NCI-H1436 (cell line): Measurements from ENCODE around the gene CNNM3.
"Not testable (repeated sequence)": the region's sequence is repeated elsewhere in the genome, so short reads cannot be mapped to it uniquely, and the experiment has no call there.

Source experiments
- DNase-seq: peaks from one replicate; lab custom pipeline; 2025; lab: John Stamatoyannopoulos, UW

Gene CNNM3

GRCh38 chr2:96799623-96799935 lies 16.5 kb upstream of the CNNM3 start:
- DNase-seq = no peak

- no peak for DNase-seq
Measured at GRCh38 chr2:96800061-96801004, 15.7 kb upstream of the CNNM3 start.

- DNase-seq = peak; percentile 59
Measured at GRCh38 chr2:96801005-96801785, 14.9 kb upstream of the CNNM3 start.

DNA sequence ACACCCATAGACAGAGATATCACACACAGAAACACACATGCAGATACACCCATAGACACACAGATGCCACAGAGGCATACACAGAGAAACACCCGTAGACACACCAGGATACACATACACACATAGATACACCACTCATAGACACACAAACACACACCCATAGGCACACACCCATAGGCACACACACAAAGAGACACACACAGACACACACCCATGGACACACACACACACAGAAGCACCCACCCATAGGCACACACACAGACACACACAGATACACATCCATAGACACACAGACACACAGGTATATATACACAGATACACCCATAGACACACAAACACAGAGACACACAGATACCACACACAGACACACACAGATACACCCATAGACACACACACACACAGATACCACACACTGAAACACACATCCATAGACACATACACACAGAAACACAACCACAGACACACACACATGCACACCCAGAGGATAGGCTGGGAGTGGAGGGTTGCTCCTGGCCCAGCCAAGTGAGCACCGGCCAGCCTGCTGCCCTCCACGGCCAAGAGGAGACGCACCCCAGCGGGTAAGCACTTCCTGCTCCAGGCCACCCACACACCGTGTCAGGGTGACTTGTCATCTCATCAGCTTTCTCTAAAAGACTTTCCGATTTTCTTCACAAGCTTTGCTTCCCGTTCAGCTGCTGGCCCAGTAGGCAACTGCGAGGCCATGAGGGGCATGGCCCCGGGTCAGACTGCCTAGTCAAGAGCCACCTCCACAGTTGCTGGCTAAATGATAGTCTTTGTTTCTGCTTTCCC lies 14.1 kb upstream of the CNNM3 start:
- no peak for DNase-seq

- no peak for DNase-seq
Measured at GRCh38 chr2:96802721-96803120, 13.3 kb upstream of the CNNM3 start.

DNA sequence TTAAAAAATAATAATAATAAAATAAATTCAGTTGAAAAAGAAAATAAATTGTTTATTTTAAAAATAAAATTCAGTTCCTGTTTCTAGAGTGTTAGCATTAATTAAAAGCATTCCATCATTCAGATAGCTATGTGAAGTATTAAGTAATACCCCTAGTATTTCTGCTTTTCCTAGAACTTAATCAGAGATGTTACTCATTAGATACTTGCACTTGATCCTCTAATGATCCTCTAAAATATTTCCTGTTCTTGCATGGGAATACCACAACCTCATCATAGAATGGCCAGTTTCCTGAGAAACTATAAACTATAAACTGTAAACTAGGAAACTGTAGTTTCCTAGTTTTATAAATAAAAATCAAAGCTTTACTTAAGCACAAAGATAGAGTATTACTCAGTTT lies 11.1 kb upstream of the CNNM3 start:
- DNase-seq = no peak

DNA sequence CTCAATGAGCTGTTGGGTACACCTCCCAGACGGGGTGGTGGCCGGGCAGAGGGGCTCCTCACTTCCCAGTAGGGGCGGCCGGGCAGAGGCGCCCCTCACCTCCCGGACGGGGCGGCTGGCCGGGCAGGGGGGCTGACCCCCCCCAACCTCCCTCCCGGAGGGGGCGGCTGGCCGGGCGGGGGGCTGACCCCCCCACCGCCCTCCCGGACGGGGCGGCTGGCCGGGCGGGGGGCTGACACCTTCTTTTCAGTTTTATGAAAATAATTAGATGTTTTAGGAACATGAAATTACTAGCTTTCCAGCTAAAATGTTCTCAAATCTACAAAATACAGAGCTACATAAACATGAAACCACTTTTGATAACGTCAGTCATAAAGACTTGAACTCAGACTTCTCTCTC lies 10.1 kb upstream of the CNNM3 start:
- not testable (repeated sequence) for DNase-seq

- DNase-seq = no peak
Measured at GRCh38 chr2:96806468-96807126, 9.5 kb upstream of the CNNM3 start.

DNA sequence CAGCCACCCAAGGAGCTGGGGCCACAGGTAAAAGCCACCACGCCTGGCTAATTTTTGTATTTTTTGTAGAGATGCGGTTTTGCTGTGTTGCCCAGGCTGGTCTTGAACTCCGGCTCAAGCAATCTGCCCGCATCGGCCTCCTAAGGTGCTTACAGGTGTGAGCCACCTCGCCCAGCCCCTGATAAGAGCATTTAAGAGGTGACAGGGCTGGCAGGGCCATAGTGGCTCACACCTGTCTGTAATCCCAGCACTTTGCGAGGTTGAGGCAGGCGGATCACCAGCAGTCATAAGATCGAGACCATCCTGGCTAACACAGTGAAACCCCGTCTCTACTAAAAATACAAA lies 9.0 kb upstream of the CNNM3 start:
- no peak for DNase-seq

- DNase-seq = no peak
Measured at GRCh38 chr2:96808176-96808837, 7.8 kb upstream of the CNNM3 start.

DNA sequence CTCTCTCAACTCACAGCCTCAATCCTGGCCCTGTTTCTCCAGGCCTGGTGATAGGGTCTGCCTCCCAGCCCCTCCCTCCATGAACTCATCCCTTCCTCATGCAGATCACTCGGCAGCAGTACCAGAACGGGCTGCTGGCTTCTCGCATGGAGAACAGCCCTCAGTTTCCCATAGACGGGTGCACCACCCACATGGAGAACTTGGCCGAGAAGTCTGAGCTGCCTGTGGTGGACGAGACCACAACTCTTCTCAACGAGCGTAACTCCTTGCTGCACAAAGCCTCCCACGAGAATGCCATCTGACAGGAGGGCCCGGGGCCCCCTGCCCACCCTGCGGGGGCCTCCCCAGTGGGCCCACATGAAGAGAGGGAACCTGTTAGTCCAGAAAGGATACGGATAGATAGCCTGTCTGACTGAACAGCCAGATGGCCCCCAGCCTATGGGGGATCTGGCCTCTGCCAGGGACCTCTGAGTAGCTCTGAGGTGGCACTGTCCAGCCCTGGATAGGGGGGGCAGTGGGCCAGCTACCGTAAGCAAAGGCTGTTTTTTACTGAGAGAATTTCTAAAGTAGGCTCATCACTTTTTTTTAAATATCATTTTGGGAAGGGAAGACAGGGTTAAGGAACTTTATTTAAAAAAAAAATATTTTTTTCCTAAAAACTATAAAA lies 6.7 kb upstream of the CNNM3 start:
- no peak for DNase-seq

DNA sequence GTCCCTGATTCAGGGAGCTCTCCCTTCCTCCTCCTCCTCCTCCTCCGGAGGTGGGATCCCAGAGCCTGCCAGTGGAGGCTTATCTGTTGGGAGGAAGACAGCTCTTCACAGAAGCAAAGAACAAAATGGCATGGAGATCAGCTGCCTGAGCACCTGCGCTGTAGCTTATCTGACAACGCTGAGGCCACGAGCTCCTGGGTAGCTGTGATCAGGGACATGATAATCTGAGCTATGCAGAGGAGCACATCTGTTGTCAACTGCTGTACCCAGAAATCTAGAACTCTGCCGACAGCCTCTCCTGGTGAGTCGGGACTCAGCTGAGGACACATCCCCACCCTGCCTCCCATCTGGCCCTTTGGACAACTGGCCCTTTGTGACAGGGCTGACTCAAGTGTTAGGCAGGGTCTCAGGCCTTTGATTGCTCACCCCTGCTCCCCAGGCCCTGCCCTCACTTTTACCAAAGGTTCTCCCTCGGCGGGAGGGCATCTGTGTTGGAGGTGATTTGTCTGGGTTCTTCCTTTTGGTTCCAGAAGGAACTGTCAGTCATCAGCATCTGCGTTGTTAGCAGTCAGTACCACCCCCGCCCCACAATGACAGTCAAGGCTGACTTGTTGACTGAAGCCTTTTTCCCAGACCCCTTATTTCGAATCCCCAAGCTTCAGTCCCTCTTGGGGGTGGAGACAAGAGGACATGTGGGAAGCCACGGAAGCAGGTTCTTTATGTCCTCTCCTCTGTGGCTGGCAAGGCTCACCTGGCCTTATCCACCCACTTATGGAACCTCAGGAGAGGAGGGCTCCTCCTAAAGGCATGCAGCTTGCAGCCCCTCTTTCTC lies 5.9 kb upstream of the CNNM3 start:
- DNase-seq = no peak

- DNase-seq = no peak
Measured at GRCh38 chr2:96810783-96811192, 5.3 kb upstream of the CNNM3 start.

DNA sequence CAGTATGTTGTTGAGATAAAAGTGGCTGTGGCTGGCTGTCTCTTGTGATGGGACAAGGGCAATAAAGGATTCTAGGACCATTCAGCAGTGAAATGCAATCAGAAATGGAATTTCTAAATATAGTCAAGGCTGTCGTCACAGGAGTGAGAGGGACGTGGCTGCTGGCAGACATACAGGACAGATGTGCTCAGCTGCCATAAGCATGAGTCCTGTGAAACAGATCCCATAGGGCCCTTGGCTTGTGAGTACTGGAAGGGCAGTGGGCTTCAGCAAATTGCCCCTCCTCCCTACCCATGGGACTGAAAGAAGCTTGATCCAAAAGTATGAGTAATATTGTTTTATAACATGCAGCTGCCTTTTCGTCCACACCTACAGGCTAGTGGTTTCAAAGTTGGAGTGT lies 4.2 kb upstream of the CNNM3 start:
- no peak for DNase-seq

DNA sequence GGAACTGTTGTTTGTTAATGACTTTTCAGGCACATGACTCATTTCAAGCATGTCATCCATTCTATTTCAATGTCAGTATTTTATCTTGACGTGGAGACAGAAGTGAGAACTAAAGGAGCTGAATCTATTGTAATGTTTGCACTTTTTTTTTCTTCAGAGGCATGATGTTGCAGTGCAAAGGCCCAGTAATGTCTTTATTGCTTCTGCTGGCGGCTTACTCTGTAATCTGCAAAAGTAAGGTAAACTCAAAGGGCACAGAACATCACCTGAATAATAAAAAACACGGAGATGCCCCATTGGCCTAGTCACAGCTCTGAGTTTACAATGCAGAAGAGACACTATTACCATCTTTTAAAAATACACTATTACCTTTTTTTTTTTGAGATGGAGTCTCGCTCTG lies 2.4 kb upstream of the CNNM3 start:
- no peak for DNase-seq

DNA sequence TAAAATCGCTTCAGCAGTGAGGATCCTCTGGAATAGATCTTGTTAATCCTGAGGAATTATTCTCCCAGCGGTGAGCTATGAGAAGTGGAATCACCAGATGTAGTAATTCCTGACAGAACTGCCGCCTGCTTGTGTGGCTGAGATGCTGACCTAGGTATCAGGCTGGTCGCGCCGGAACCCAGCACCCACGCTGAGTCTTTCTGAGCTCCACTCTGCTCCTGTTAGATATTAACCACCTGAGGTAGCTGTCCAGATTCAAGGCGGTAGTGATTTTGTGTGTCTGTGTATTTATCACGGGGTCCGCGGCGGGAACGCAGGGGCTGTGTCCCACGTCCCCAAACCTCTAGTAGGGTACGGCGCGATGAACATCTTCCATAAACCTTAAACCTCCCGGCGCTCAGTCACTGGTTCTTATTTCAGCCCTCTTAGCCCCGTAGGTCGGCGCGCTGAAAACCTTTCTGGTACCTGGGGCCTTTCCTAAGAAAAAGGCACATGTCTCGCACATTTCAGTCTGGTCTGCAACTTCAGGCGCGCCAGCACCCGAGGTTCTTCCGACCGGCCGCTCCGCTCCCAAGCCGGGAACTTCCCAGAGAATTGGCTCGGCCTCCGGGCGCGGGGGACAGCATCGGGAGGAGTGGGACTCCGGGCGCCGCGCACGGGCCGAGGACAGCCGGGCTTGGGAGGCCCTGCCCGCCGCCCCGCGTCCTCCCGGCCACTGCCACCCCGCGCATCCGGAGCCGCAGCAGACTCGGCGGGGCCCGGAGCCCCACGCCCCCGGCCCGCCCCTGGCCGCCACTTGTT lies 542 bp upstream of the CNNM3 start:
- DNase-seq = no peak

DNA sequence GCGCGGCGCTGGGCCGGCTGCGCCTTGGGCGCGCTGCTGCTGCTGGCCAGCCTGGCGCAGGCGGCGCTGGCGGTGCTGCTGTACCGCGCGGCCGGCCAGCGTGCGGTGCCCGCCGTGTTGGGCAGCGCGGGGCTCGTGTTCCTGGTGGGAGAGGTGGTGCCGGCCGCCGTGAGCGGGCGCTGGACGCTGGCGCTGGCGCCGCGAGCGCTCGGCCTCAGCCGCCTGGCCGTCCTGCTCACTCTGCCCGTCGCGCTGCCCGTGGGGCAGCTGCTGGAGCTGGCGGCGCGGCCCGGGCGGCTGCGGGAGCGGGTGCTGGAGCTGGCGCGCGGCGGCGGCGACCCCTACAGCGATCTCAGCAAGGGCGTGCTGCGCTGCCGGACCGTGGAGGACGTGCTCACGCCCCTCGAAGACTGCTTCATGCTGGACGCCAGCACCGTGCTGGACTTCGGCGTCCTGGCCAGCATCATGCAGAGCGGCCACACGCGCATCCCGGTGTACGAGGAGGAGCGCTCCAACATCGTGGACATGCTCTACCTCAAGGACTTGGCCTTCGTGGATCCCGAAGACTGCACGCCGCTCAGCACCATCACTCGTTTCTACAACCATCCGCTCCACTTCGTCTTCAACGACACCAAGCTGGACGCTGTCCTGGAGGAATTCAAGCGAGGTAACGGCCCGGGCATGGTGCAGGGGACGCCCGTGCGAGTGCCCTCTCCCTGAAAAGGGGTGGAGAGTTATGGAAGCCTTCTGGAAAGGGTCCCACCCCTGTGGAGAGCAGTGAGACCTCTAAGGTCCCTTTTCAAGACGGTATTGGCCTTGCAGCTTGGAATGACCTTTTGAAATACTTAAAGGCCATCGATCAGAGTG lies 1.0 kb downstream of the CNNM3 start:
- DNase-seq = no peak

DNA sequence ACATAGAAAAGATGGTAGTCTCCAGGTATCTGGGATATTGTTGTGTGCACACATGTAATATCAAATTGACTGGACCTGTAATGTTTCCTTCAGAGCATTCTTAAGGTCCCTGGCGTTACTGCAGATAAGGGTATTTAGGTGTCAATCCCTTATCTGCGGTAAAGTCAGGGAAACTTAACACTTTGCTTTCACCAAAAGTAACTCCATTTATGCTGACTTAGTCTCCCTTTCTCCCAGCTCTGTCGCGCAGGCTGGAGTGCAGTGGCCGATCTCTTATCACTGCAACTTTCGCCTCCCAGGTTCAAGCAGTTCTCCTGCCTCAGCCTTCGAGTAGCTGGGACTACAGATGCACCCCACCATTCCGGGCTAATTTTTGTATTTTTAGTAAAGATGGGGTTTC lies 1.8 kb downstream of the CNNM3 start:
- no peak for DNase-seq
